GM12878 (cell line): ENCODE measurements around the gene SRBD1. TPM values are rescaled to one million over a fixed set of nuclear protein-coding genes. Genes with fewer than 3 reads are reported as not detected.

Experiments
- BACH1 ChIP-seq: fragments of 450-650 bp; IDR thresholded peaks from 2 replicates; pipeline ENCODE4 v1.6.1; 2017; ENCODE audit warnings: mild to moderate bottlenecking, borderline replicate concordance
- CHD1 ChIP-seq: IDR thresholded peaks from 2 replicates; pipeline ENCODE4 v1.6.1; 2012; ENCODE audit warnings: low read depth, low read length, improper control_type of control experiment
- EP300 ChIP-seq, 2 experiments: fragments of 150-350 bp in 1 of 2; IDR thresholded peaks; 2 replicates each; pipeline ENCODE4 v1.6.1; 2011 to 2012; ENCODE audit warnings: low read depth in 2 of 2, low read length in 2 of 2, borderline replicate concordance in 1 of 2, improper control_type of control experiment in 1 of 2, inconsistent platforms in 1 of 2; ENCODE audit not compliant: control insufficient read depth in 1 of 2
- ESRRA ChIP-seq: IDR thresholded peaks from 2 replicates; pipeline ENCODE4 v1.6.1; 2012; ENCODE audit warnings: mild to moderate bottlenecking, low read length, improper control_type of control experiment
- ETV6 ChIP-seq, 2 experiments: fragments of 450-650 bp in 1 of 2; IDR thresholded peaks in 1 of 2; conservative IDR thresholded peaks in 1 of 2; 2 replicates each; pipeline ENCODE4 v1.6.1; 2014; ENCODE audit warnings: antibody characterized with exemption in 1 of 2, borderline replicate concordance in 1 of 2, low read depth in 1 of 2, mild to moderate bottlenecking in 1 of 2, moderate library complexity in 1 of 2
- FOXK2 ChIP-seq: fragments of 450-650 bp; IDR thresholded peaks from 2 replicates; pipeline ENCODE4 v1.6.1; 2017; ENCODE audit warnings: mild to moderate bottlenecking, moderate library complexity
- MEF2A ChIP-seq: IDR thresholded peaks from 2 replicates; pipeline ENCODE4 v1.6.1; 2011; ENCODE audit warnings: low read depth, mild to moderate bottlenecking, low read length, moderate library complexity; ENCODE audit not compliant: insufficient read depth
- MYB ChIP-seq: fragments of 150-350 bp; IDR thresholded peaks from 2 replicates; pipeline ENCODE4 v1.6.1; 2014; ENCODE audit warnings: mild to moderate bottlenecking, low read depth, low read length, borderline replicate concordance
- NFYB ChIP-seq: IDR thresholded peaks from 2 replicates; pipeline ENCODE4 v1.6.1; 2011; ENCODE audit warnings: low read depth, mild to moderate bottlenecking, low read length, improper control_type of control experiment, moderate library complexity; ENCODE audit not compliant: insufficient read depth
- NR2C1 ChIP-seq: fragments of 450-650 bp; IDR thresholded peaks from 2 replicates; pipeline ENCODE4 v1.6.1; 2017; ENCODE audit warnings: antibody characterized with exemption, mild to moderate bottlenecking, moderate library complexity
- PAX5 ChIP-seq: IDR thresholded peaks from 2 replicates; pipeline ENCODE4 v1.6.1; 2011; ENCODE audit warnings: low read depth, low read length, borderline replicate concordance
- REST ChIP-seq: IDR thresholded peaks from 2 replicates; pipeline ENCODE4 v1.6.1; 2012; ENCODE audit warnings: mild to moderate bottlenecking, low read depth, low read length
- SIX5 ChIP-seq: IDR thresholded peaks from 2 replicates; pipeline ENCODE4 v1.6.1; 2011; ENCODE audit warnings: mild to moderate bottlenecking, low read depth, low read length, moderate library complexity; ENCODE audit not compliant: severe bottlenecking
- ZNF592 ChIP-seq: fragments of 450-650 bp; IDR thresholded peaks from 2 replicates; pipeline ENCODE4 v1.6.1; 2017; ENCODE audit warnings: mild to moderate bottlenecking, moderate library complexity
- ZNF622 ChIP-seq: fragments of 450-650 bp; IDR thresholded peaks from 2 replicates; pipeline ENCODE4 v1.6.1; 2017; ENCODE audit warnings: mild to moderate bottlenecking, inconsistent platforms
- polyA plus RNA-seq, 11 experiments: library from polyadenylated mRNA; depleted of rRNA in 4 of 11; unstranded in 6 of 11; stranded (reverse) in 5 of 11; fragments of >200 nt; fragmentation: Nextera tagmentation in 4 of 11; fragmentation: Illumina TruSeq in 1 of 11; extraction: Ambion mirVana in 4 of 11; extraction: Trizol in 1 of 11; gene quantifications; 1 replicate in 1 of 11; 2 replicates in 10 of 11; pipeline versions ENCODE4 v1.2.1 to v1.2.3, GENCODE V29; 2011 to 2016; ENCODE audit warnings: inconsistent platforms in 2 of 11, missing spikeins in 2 of 11, low read depth in 1 of 11
- total RNA-seq, 4 experiments: library from RNA; depleted of rRNA in 3 of 4; stranded (reverse); fragments of >200 nt in 3 of 4; fragmentation: Illumina TruSeq in 1 of 4; extraction: Trizol in 1 of 4; gene quantifications; 2 replicates each; pipeline versions ENCODE4 v1.2.1 to v1.2.3, GENCODE V29; 2013 to 2021
- TF ChIP-seq, protein P1 (sequence below): IDR thresholded peaks from 2 replicates; pipeline ENCODE4 v1.6.1; 2012; ENCODE audit warnings: low read depth, low read length, improper control_type of control experiment
- TF ChIP-seq, protein P2 (sequence below): fragments of 450-650 bp; conservative IDR thresholded peaks from 2 replicates; pipeline ENCODE4 v1.6.1; 2017; ENCODE audit warnings: mild to moderate bottlenecking, moderate library complexity

The SRBD1 gene
- total and polyA plus RNA-seq, 10 of the 15 experiments (the other 5 are each of a cell fraction or from before 2014, with no cell fraction given) = 9.7 to 33.1 (median 20.1) TPM

- TF ChIP-seq ZNF592 = no peak
- no peak for TF ChIP-seq MEF2A
- TF ChIP-seq, protein P1, sequence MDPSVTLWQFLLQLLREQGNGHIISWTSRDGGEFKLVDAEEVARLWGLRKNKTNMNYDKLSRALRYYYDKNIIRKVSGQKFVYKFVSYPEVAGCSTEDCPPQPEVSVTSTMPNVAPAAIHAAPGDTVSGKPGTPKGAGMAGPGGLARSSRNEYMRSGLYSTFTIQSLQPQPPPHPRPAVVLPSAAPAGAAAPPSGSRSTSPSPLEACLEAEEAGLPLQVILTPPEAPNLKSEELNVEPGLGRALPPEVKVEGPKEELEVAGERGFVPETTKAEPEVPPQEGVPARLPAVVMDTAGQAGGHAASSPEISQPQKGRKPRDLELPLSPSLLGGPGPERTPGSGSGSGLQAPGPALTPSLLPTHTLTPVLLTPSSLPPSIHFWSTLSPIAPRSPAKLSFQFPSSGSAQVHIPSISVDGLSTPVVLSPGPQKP = peak; percentile 91
- no peak for TF ChIP-seq NFYB
- no peak for TF ChIP-seq ZNF622
- TF ChIP-seq ETV6 (conservative IDR thresholded peaks at IDR 0.05 in 1 of 2, IDR thresholded peaks at IDR 0.05 in 1 of 2; ENCODE audit: borderline replicate concordance in 1 of 2, low read depth in 1 of 2) = peak in 1 of 2 experiments; percentile 94; a peak in 2 of 4 replicates
- no peak for TF ChIP-seq FOXK2
- TF ChIP-seq NR2C1 = peak; percentile 79
- no peak for TF ChIP-seq PAX5
- no peak for TF ChIP-seq MYB
- TF ChIP-seq, protein P2, sequence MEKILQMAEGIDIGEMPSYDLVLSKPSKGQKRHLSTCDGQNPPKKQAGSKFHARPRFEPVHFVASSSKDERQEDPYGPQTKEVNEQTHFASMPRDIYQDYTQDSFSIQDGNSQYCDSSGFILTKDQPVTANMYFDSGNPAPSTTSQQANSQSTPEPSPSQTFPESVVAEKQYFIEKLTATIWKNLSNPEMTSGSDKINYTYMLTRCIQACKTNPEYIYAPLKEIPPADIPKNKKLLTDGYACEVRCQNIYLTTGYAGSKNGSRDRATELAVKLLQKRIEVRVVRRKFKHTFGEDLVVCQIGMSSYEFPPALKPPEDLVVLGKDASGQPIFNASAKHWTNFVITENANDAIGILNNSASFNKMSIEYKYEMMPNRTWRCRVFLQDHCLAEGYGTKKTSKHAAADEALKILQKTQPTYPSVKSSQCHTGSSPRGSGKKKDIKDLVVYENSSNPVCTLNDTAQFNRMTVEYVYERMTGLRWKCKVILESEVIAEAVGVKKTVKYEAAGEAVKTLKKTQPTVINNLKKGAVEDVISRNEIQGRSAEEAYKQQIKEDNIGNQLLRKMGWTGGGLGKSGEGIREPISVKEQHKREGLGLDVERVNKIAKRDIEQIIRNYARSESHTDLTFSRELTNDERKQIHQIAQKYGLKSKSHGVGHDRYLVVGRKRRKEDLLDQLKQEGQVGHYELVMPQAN = peak; percentile 72; the same call in 1 of the 2 replicates
- TF ChIP-seq ESRRA = no peak
- no peak for TF ChIP-seq CHD1
- no peak for TF ChIP-seq REST
- TF ChIP-seq SIX5 = peak; percentile 25
- no peak for TF ChIP-seq BACH1
- TF ChIP-seq EP300 (IDR thresholded peaks at IDR 0.05; ENCODE audit: borderline replicate concordance in 1 of 2, control insufficient read depth in 1 of 2, low read depth in 2 of 2, low read length in 2 of 2) = no peak
Measured at GRCh38 chr2:45611020-45611859, at the start of gene SRBD1 (continued).
